Sigmoid colon (tissue), 7 donors: ENCODE data around the gene DDA1. TPM values are rescaled to one million over a fixed set of nuclear protein-coding genes. Genes with fewer than 3 reads are reported as not detected.

Source experiments
- polyA plus RNA-seq, 3 donors: library from polyadenylated mRNA; stranded (reverse); fragments of 200-250 nt; gene quantifications; one replicate each; pipeline ENCODE4 v1.2.3, GENCODE V29; 2013
- total RNA-seq, 4 donors: library from RNA; depleted of rRNA; stranded (reverse); fragments of >200 nt; gene quantifications; one replicate each; pipeline ENCODE4 v1.1.0, GENCODE V29; 2016
- donor health status: healthy with polysubstance abuse.
- donor health status: Bipolar disorder and iron deficiency.
- donor health status: healthy.

The DDA1 gene
- total and polyA plus RNA-seq, 7 donors = 6.1 to 101 (median 10.3) TPM

Other genes with a start within 250 kb of the DDA1 start
- gene HAUS8, start 234.1 kb upstream of the DDA1 start, total RNA-seq = 10 to 100 TPM in 2 of 4 donors, 1 to 10 TPM in 2; 6.7 to 14.1 (median 11.1) TPM
- gene HAUS8, start 234.1 kb upstream of the DDA1 start, polyA plus RNA-seq = 10 to 100 TPM in 2 of 3 donors, 1 to 10 TPM in 1; 9.6 to 14.8 (median 10.4) TPM
- gene MYO9B, start 233.8 kb upstream of the DDA1 start, total RNA-seq = 10 to 100 TPM; 42.8 to 95.0 (median 58.3) TPM
- gene MYO9B, start 233.8 kb upstream of the DDA1 start, polyA plus RNA-seq = 10 to 100 TPM; 24.6 to 85.9 (median 29.8) TPM
- 10 to 100 TPM; 22.5 to 45.3 (median 37.8) TPM for gene USE1, start 94.2 kb upstream of the DDA1 start, total RNA-seq
- 10 to 100 TPM; 34.2 to 38.3 (median 34.7) TPM for gene USE1, start 94.2 kb upstream of the DDA1 start, polyA plus RNA-seq
- gene OCEL1, start 83.3 kb upstream of the DDA1 start, total RNA-seq = 10 to 100 TPM in 2 of 4 donors, 1 to 10 TPM in 2; 7.5 to 15.8 (median 9.6) TPM
- gene OCEL1, start 83.3 kb upstream of the DDA1 start, polyA plus RNA-seq = 10 to 100 TPM; 33.0 to 79.8 (median 49.9) TPM
- gene NR2F6, start 63.6 kb upstream of the DDA1 start, total RNA-seq = 10 to 100 TPM; 21.6 to 32.6 (median 27.8) TPM
- 10 to 100 TPM; 45.0 to 72.1 (median 59.5) TPM for gene NR2F6, start 63.6 kb upstream of the DDA1 start, polyA plus RNA-seq
- gene USHBP1, start 44.8 kb upstream of the DDA1 start, total RNA-seq = 10 to 100 TPM in 1 of 4 donors, 1 to 10 TPM in 3; 1.6 to 18.6 (median 4.4) TPM
- gene USHBP1, start 44.8 kb upstream of the DDA1 start, polyA plus RNA-seq = 1 to 10 TPM in 1 of 3 donors, under 1 TPM in 2; 0.23 to 2.1 (median 0.60) TPM
- 100 to 1,000 TPM in 2 of 4 donors, 10 to 100 TPM in 2; 90.0 to 101 (median 98.7) TPM for gene BABAM1, start 42.1 kb upstream of the DDA1 start, total RNA-seq
- gene BABAM1, start 42.1 kb upstream of the DDA1 start, polyA plus RNA-seq = 10 to 100 TPM; 71.4 to 87.1 (median 83.7) TPM
- 1 to 10 TPM in 1 of 4 donors, under 1 TPM in 3; 0.49 to 1.1 (median 0.63) TPM for gene ANKLE1, start 27.7 kb upstream of the DDA1 start, total RNA-seq
- 1 to 10 TPM in 1 of 3 donors, not detected in 2; 1.3 TPM for gene ANKLE1, start 27.7 kb upstream of the DDA1 start, polyA plus RNA-seq
- gene ABHD8, start 6.1 kb upstream of the DDA1 start, total RNA-seq = 10 to 100 TPM; 15.5 to 21.9 (median 18.8) TPM
- 1 to 10 TPM; 4.2 to 9.0 (median 7.4) TPM for gene ABHD8, start 6.1 kb upstream of the DDA1 start, polyA plus RNA-seq
- 100 to 1,000 TPM; 174 to 390 (median 267) TPM for gene MRPL34, start 3.7 kb upstream of the DDA1 start, total RNA-seq
- gene MRPL34, start 3.7 kb upstream of the DDA1 start, polyA plus RNA-seq = 100 to 1,000 TPM; 217 to 476 (median 275) TPM
- 10 to 100 TPM in 1 of 4 donors, 1 to 10 TPM in 3; 2.0 to 10.5 (median 2.7) TPM for gene ANO8, start 25.3 kb downstream of the DDA1 start, total RNA-seq
- gene ANO8, start 25.3 kb downstream of the DDA1 start, polyA plus RNA-seq = 1 to 10 TPM in 2 of 3 donors, under 1 TPM in 1; 0.46 to 5.4 (median 1.2) TPM
- gene GTPBP3, start 28.0 kb downstream of the DDA1 start, total RNA-seq = 10 to 100 TPM in 3 of 4 donors, 1 to 10 TPM in 1; 4.6 to 22.2 (median 15.4) TPM
- gene GTPBP3, start 28.0 kb downstream of the DDA1 start, polyA plus RNA-seq = 10 to 100 TPM in 1 of 3 donors, 1 to 10 TPM in 2; 3.7 to 16.0 (median 4.8) TPM
- gene PLVAP, start 67.8 kb downstream of the DDA1 start, total RNA-seq = 10 to 100 TPM; 10.5 to 34.6 (median 19.7) TPM
- gene PLVAP, start 67.8 kb downstream of the DDA1 start, polyA plus RNA-seq = 10 to 100 TPM in 2 of 3 donors, 1 to 10 TPM in 1; 3.0 to 54.7 (median 13.2) TPM
- gene CCDC194, start 84.6 kb downstream of the DDA1 start, total RNA-seq = 1 to 10 TPM in 1 of 4 donors, not detected in 3; 4.4 TPM
- gene CCDC194, start 84.6 kb downstream of the DDA1 start, polyA plus RNA-seq = under 1 TPM in 1 of 3 donors, not detected in 2; 0.35 TPM
- 100 to 1,000 TPM in 3 of 4 donors, 10 to 100 TPM in 1; 81.0 to 125 (median 111) TPM for gene BST2, start 96.1 kb downstream of the DDA1 start, total RNA-seq
- 100 to 1,000 TPM in 1 of 3 donors, 10 to 100 TPM in 2; 37.8 to 127 (median 40.7) TPM for gene BST2, start 96.1 kb downstream of the DDA1 start, polyA plus RNA-seq
- 10 to 100 TPM; 40.4 to 55.8 (median 44.8) TPM for gene MVB12A, start 110.5 kb downstream of the DDA1 start, total RNA-seq
- 100 to 1,000 TPM in 1 of 3 donors, 10 to 100 TPM in 2; 71.5 to 102 (median 79.4) TPM for gene MVB12A, start 110.5 kb downstream of the DDA1 start, polyA plus RNA-seq
- 1 to 10 TPM in 2 of 4 donors, under 1 TPM in 1, not detected in 1; 0.36 to 1.8 (median 1.7) TPM for gene TMEM221, start 139.1 kb downstream of the DDA1 start, total RNA-seq
- gene TMEM221, start 139.1 kb downstream of the DDA1 start, polyA plus RNA-seq = under 1 TPM in 1 of 3 donors, not detected in 2; 0.23 TPM
- gene NXNL1, start 151.4 kb downstream of the DDA1 start, total RNA-seq = not detected
- gene NXNL1, start 151.4 kb downstream of the DDA1 start, polyA plus RNA-seq = not detected
- gene SLC27A1, start 161.0 kb downstream of the DDA1 start, total RNA-seq = 10 to 100 TPM; 13.2 to 23.8 (median 15.9) TPM
- gene SLC27A1, start 161.0 kb downstream of the DDA1 start, polyA plus RNA-seq = 1 to 10 TPM in 2 of 3 donors, under 1 TPM in 1; 0.69 to 8.8 (median 3.6) TPM
- gene PGLS, start 202.1 kb downstream of the DDA1 start, total RNA-seq = 10 to 100 TPM; 27.8 to 54.6 (median 47.2) TPM
- 100 to 1,000 TPM; 103 to 122 (median 115) TPM for gene PGLS, start 202.1 kb downstream of the DDA1 start, polyA plus RNA-seq
- gene COLGALT1, start 246.1 kb downstream of the DDA1 start, total RNA-seq = 10 to 100 TPM; 49.6 to 62.3 (median 53.5) TPM
- 10 to 100 TPM in 2 of 3 donors, 1 to 10 TPM in 1; 7.8 to 59.8 (median 15.5) TPM for gene COLGALT1, start 246.1 kb downstream of the DDA1 start, polyA plus RNA-seq